Lower leg skin (tissue), 3 donors: Measurements from ENCODE around the gene SUPT20H.

ENCODE experiments used
- POLR2A ChIP-seq, 2 donors: fragments of 450-650 bp; IDR thresholded peaks; one replicate each; pipeline ENCODE4 v1.6.1; 2016 to 2017; ENCODE audit warnings: antibody characterized with exemption in 2 of 2, mild to moderate bottlenecking in 1 of 2, moderate library complexity in 1 of 2
- TF ChIP-seq, protein P1 (sequence below), 3 donors: fragments of 450-650 bp; IDR thresholded peaks; one replicate each; pipeline ENCODE4 v1.5.1; 2016; ENCODE audit warnings: antibody characterized with exemption in 3 of 3, mild to moderate bottlenecking in 3 of 3, moderate library complexity in 2 of 3

DNA sequence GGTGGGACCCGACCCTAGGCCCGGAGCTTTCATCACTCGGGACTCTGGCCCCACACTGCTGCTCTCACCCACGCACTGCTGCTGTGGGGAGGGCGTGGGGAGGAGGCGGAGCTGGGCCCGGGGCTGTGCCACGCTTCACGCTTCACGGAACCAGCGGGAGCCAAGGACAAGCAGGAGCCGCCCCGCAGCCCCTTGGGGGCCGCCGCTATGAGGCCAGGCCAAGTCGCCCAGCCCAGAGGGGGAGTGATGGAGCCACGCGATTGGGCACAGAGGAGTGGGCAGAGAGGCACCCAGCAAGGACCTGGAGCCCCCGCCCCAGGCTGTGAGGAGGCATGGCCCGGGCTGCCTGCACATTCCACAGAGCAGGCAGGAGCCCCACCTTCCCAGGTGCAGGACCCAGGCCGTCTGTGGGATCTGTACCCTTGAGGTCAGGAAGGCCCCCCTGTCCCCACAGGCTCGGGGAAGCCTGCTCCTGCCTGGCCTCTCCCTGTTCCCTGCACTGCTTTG, 10.2 kb upstream of the SUPT20H start:
- TF ChIP-seq, protein P1, sequence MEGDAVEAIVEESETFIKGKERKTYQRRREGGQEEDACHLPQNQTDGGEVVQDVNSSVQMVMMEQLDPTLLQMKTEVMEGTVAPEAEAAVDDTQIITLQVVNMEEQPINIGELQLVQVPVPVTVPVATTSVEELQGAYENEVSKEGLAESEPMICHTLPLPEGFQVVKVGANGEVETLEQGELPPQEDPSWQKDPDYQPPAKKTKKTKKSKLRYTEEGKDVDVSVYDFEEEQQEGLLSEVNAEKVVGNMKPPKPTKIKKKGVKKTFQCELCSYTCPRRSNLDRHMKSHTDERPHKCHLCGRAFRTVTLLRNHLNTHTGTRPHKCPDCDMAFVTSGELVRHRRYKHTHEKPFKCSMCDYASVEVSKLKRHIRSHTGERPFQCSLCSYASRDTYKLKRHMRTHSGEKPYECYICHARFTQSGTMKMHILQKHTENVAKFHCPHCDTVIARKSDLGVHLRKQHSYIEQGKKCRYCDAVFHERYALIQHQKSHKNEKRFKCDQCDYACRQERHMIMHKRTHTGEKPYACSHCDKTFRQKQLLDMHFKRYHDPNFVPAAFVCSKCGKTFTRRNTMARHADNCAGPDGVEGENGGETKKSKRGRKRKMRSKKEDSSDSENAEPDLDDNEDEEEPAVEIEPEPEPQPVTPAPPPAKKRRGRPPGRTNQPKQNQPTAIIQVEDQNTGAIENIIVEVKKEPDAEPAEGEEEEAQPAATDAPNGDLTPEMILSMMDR (IDR thresholded peaks at IDR 0.05) = no peak
- TF ChIP-seq POLR2A (IDR thresholded peaks at IDR 0.05) = no peak
